Panc1 (cell line): ENCODE results near the gene RLIM. TPM values are rescaled to one million over a fixed set of nuclear protein-coding genes. Genes with fewer than 3 reads are reported as not detected.

Experiments used
- ATAC-seq: fragments of 200-7000 bp; cut with Tn5 transposase; 2 replicates; pipeline ENCODE4 v1.9.1; 2020; ENCODE audit warnings: mild to moderate bottlenecking, moderate library complexity
- BruUV-seq: library from RNA; stranded (reverse); fragments of 400-500 nt; replicated peaks from 2 replicates; lab custom pipeline; 2021; lab: Mats Ljungman, UMichigan
- CTCF ChIA-PET: fragments of 300-600 bp; sonication (Branson Sonifier 250); formaldehyde crosslinking; loops from one replicate; lab custom pipeline; 2022; ENCODE audit warnings: antibody characterized with exemption; lab: Charles Lee
- POLR2A ChIA-PET: fragments of 300-600 bp; sonication (Branson Sonifier 250); formaldehyde crosslinking; loops from one replicate; lab custom pipeline; 2022; ENCODE audit warnings: antibody characterized with exemption; lab: Charles Lee
- DNase-seq: peaks from one replicate; pipeline ENCODE4 v3.0.0-alpha.2; 2010; ENCODE audit warnings: low read depth, low spot score
- H3K27ac ChIP-seq: 2 replicates; pipeline ENCODE4 v1.5.1; 2011; ENCODE audit warnings: mild to moderate bottlenecking, low read length, inconsistent platforms
- H3K27me3 ChIP-seq: fragments of 200-500 bp; sonication (Bioruptor generic); 2 replicates; pipeline ENCODE4 v1.6.0; 2014; ENCODE audit warnings: low read length, inconsistent platforms; ENCODE audit not compliant: control insufficient read depth, insufficient read depth
- H3K36me3 ChIP-seq: fragments of 200-500 bp; sonication (Bioruptor generic); 2 replicates; pipeline ENCODE4 v1.5.1; 2014; ENCODE audit warnings: inconsistent platforms, mild to moderate bottlenecking, low read length, moderate library complexity; ENCODE audit not compliant: control insufficient read depth, insufficient read depth
- H3K4me1 ChIP-seq: 2 replicates; pipeline ENCODE4 v1.5.1; 2011; ENCODE audit warnings: inconsistent platforms, mild to moderate bottlenecking, low read length, moderate library complexity; ENCODE audit not compliant: control insufficient read depth, insufficient read depth
- H3K4me3 ChIP-seq, 2 experiments: 2 replicates each; pipeline ENCODE4 v1.5.1; 2011 to 2012; ENCODE audit warnings: low read depth in 2 of 2, low read length in 2 of 2, mild to moderate bottlenecking in 2 of 2, inconsistent platforms in 1 of 2, moderate library complexity in 1 of 2
- H3K9me3 ChIP-seq: fragments of 200-500 bp; sonication (Bioruptor generic); 2 replicates; pipeline ENCODE4 v1.5.1; 2014; ENCODE audit warnings: low read depth, mild to moderate bottlenecking, inconsistent platforms, low read length, moderate library complexity; ENCODE audit not compliant: control insufficient read depth, insufficient read depth
- CTCF ChIP-seq: fragments of 450-650 bp; IDR thresholded peaks from 2 replicates; pipeline ENCODE4 v1.5.1; 2017; ENCODE audit warnings: mild to moderate bottlenecking
- POLR2AphosphoS5 ChIP-seq: IDR thresholded peaks from 2 replicates; pipeline ENCODE4 v1.6.1; 2012; ENCODE audit warnings: mild to moderate bottlenecking, low read depth, low read length, moderate library complexity
- REST ChIP-seq, 2 experiments: IDR thresholded peaks; 2 replicates each; pipeline ENCODE4 v1.6.1; 2011 to 2012; ENCODE audit warnings: low read depth in 2 of 2, control low read depth in 1 of 2, low read length in 1 of 2, mild to moderate bottlenecking in 1 of 2, moderate library complexity in 1 of 2; ENCODE audit not compliant: insufficient read depth in 1 of 2
- SIN3A ChIP-seq: IDR thresholded peaks from 2 replicates; pipeline ENCODE4 v1.6.1; 2012; ENCODE audit warnings: low read depth, mild to moderate bottlenecking, low read length, moderate library complexity, borderline replicate concordance; ENCODE audit not compliant: insufficient read depth
- TCF7L2 ChIP-seq: IDR thresholded peaks from 2 replicates; pipeline ENCODE4 v1.6.1; 2011; ENCODE audit warnings: mild to moderate bottlenecking, low read depth, low read length, inconsistent platforms
- in situ Hi-C: cut with HindIII; loops from 2 replicates; pipeline ENCODE4 v1.10.0; 2016; ENCODE audit warnings: low sequenced_read_pairs, low pct_unique_long_range_greater_than_20kb
- intact Hi-C: fragments of 100-400 bp; cut with micrococcal nuclease; formaldehyde crosslinking; loops from one replicate; pipeline ENCODE4 v1.10.0; 2022; ENCODE audit not compliant: unreplicated experiment
- total RNA-seq: library from RNA; stranded (reverse); gene quantifications from one replicate; pipeline ENCODE4 v1.2.1, GENCODE V29; 2021; ENCODE audit not compliant: unreplicated experiment

RLIM gene
- total RNA-seq, 1 experiment from 2014 or later, result 50.6 TPM

GRCh38 chrX:74606799-74607198 is 7.6 kb downstream of the RLIM start:
- CTCF ChIA-PET, result no interaction called here
- TF ChIP-seq REST (IDR thresholded peaks at IDR 0.05; ENCODE audit: insufficient read depth in 1 of 2, low read depth in 2 of 2, low read length in 1 of 2) (no peak), CTCF (no peak), POLR2AphosphoS5 (no peak), SIN3A (no peak), TCF7L2 (no peak)
- Histone ChIP-seq H3K4me1 (peaks cover 15% of the 10 kb centered on the region; the same call in 1 of the 2 replicates), H3K27me3 (no peaks in the 10 kb centered on the region), H3K27ac (no peak overlapping the region), H3K36me3 (peaks cover 4% of the 10 kb centered on the region), H3K9me3 (no peaks in the 10 kb centered on the region), H3K4me3 (no peak overlapping the region)
- no peak for DNase-seq
- POLR2A ChIA-PET, result no interaction called here
- intact Hi-C loops (no loop called here), in situ Hi-C loops (no loop called here)
- no peak for ATAC-seq
- no TSS peak for BruUV-seq

GRCh38 chrX:74606342-74606741 is 8.1 kb downstream of the RLIM start:
- TF ChIP-seq TCF7L2 (no peak), SIN3A (no peak), POLR2AphosphoS5 (no peak), REST (IDR thresholded peaks at IDR 0.05; ENCODE audit: insufficient read depth in 1 of 2, low read depth in 2 of 2, low read length in 1 of 2) (no peak)
- no TSS peak for BruUV-seq
- H3K4me3 ChIP-seq, result no peak overlapping the region
- peaks cover 11% of the 10 kb centered on the region; the same call in 1 of the 2 replicates for H3K4me1 ChIP-seq
- H3K9me3 ChIP-seq, result no peaks in the 10 kb centered on the region
- H3K27ac ChIP-seq, result no peak overlapping the region
- H3K27me3 ChIP-seq, result no peaks in the 10 kb centered on the region
- ChIA-PET CTCF (no interaction called here), POLR2A (no interaction called here)
- no peak for DNase-seq
- in situ Hi-C loops (no loop called here), intact Hi-C loops (no loop called here)
- peaks cover under 1% of the 10 kb centered on the region; the same call in 1 of the 2 replicates for H3K36me3 ChIP-seq
- ATAC-seq, result no peak
